ENCODE data around the gene XK. TPM values are rescaled to one million over a fixed set of nuclear protein-coding genes. Genes with fewer than 3 reads are reported as not detected.

XK gene
- total and polyA plus RNA-seq, 2 experiments from 2014 or later, result 1.2 to 3.5 TPM

DNA sequence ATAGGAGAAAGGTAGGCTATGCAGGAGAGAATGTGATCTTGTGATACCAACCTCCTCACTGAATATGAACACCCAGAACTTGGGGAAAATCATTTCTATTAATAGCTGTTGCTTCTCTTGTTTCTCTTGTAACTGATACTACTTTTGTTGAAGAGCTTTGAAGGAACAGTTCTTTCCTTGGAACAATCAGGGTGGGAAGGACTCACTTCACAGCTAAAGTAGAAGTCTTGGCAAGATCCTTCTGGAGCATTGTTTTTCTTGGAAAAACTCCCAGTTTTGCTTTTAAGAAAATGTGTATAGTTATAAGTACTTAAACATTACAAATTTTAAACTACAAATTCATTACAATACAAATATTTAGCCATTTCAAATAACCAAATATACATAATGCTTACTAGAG, 19.1 kb upstream of the XK start:
- DNase-seq (ENCODE audit: low spot score), result no peak
- Histone ChIP-seq H3K9me3 (ENCODE audit: low read depth) (no peaks in the 10 kb centered on the region), H3K27me3 (no peaks in the 10 kb centered on the region), H3K27ac (no peak overlapping the region), H3K4me3 (no peak overlapping the region), H3K79me2 (no peaks in the 10 kb centered on the region), H3K36me3 (replicated peaks; ENCODE audit: insufficient read depth, low read depth) (no peaks in the 10 kb centered on the region), H3K4me1 (ENCODE audit: insufficient read depth) (no peaks in the 10 kb centered on the region), H3K4me2 (no peak overlapping the region), H3K9me2 (replicated peaks; ENCODE audit: insufficient read depth) (no peaks in the 10 kb centered on the region), H2AFZ (no peak overlapping the region), H4K20me1 (ENCODE audit: insufficient read depth, poor library complexity, severe bottlenecking) (no peaks in the 10 kb centered on the region)
- TF ChIP-seq EZH2 (IDR thresholded peaks at IDR 0.05; ENCODE audit: borderline replicate concordance), result no peak
- TF ChIP-seq EZH2phosphoT487 (IDR thresholded peaks at IDR 0.05; ENCODE audit: low read depth, severe bottlenecking, unreplicated experiment), result no peak
- no peak for TF ChIP-seq CTCF (IDR thresholded peaks at IDR 0.05; ENCODE audit: poor library complexity)

GRCh38 chrX:37667141-37667540, 18.4 kb upstream of the XK start:
- H3K27ac ChIP-seq, result no peak overlapping the region
- no peak overlapping the region for H3K4me3 ChIP-seq
- DNase-seq (ENCODE audit: low spot score), result no peak
- 80% methylated on average over 6 of the region's 6 CpGs for WGBS (ENCODE audit: low lambda C conversion rate, missing lambda C conversion rate)
- TF ChIP-seq EZH2phosphoT487 (IDR thresholded peaks at IDR 0.05; ENCODE audit: low read depth, severe bottlenecking, unreplicated experiment) (no peak), EZH2 (IDR thresholded peaks at IDR 0.05; ENCODE audit: borderline replicate concordance) (no peak), CTCF (IDR thresholded peaks at IDR 0.05; ENCODE audit: poor library complexity) (no peak)
- H3K27me3 ChIP-seq, result no peaks in the 10 kb centered on the region
- H3K36me3 ChIP-seq (replicated peaks; ENCODE audit: insufficient read depth, low read depth), result no peaks in the 10 kb centered on the region
- H3K79me2 ChIP-seq, result no peaks in the 10 kb centered on the region
- no peaks in the 10 kb centered on the region for H3K4me1 ChIP-seq (ENCODE audit: insufficient read depth)
- H3K9me2 ChIP-seq (replicated peaks; ENCODE audit: insufficient read depth), result no peaks in the 10 kb centered on the region
- H2AFZ ChIP-seq, result no peak overlapping the region
- no peaks in the 10 kb centered on the region for H3K9me3 ChIP-seq (ENCODE audit: low read depth)
- no peak overlapping the region for H3K4me2 ChIP-seq
- no peaks in the 10 kb centered on the region for H4K20me1 ChIP-seq (ENCODE audit: insufficient read depth, poor library complexity, severe bottlenecking)

DNA sequence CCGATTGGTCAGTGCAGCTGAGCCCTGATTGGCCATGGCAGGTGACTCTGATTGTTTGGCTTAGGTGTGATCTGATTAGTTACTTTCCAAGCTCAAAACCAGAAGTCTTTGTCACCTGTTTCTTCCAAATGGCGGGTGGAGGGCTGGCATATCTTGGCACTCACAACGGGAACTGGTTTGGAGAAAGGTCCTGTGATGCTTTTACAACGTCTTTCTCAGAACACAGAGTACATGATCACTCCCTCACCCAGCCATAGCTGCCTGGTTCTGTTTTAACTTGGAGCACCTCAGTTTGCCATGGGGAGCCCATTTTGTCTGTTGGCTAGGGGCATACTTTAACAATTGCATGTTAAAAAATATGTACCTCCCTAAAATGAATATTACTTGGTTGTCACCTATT, 13.0 kb upstream of the XK start:
- Histone ChIP-seq H3K36me3 (replicated peaks; ENCODE audit: insufficient read depth, low read depth) (no peaks in the 10 kb centered on the region), H3K9me2 (replicated peaks; ENCODE audit: insufficient read depth) (no peaks in the 10 kb centered on the region), H3K4me1 (ENCODE audit: insufficient read depth) (no peaks in the 10 kb centered on the region), H3K4me2 (no peak overlapping the region), H3K4me3 (no peak overlapping the region), H2AFZ (no peak overlapping the region), H3K27ac (no peak overlapping the region), H3K9me3 (ENCODE audit: low read depth) (no peaks in the 10 kb centered on the region), H4K20me1 (ENCODE audit: insufficient read depth, poor library complexity, severe bottlenecking) (no peaks in the 10 kb centered on the region), H3K79me2 (no peaks in the 10 kb centered on the region), H3K27me3 (no peaks in the 10 kb centered on the region)
- WGBS (ENCODE audit: low lambda C conversion rate, missing lambda C conversion rate), result 69% methylated on average over 4 of the region's 4 CpGs
- TF ChIP-seq EZH2phosphoT487 (IDR thresholded peaks at IDR 0.05; ENCODE audit: low read depth, severe bottlenecking, unreplicated experiment), result no peak
- TF ChIP-seq EZH2 (IDR thresholded peaks at IDR 0.05; ENCODE audit: borderline replicate concordance), result no peak
- no peak for DNase-seq (ENCODE audit: low spot score)

DNA sequence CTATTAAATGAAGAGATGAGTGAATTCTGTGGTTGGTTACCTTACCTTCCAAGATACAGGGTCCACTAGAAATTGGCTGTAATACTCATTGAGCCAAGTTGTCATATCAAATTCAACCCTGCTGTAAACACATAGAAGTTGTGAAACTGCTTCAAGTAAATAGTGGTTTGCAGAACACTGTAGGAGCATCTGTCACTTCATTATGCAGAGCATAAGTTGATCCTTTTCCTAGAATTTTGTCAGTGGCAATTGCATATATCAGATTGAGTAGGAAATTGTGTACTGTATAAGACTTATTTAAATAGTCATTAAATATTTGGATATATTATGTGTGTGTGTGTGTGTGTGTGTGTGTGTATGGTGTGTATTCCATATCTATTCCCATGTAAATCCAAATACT, 8.8 kb upstream of the XK start:
- no peak overlapping the region for H3K4me2 ChIP-seq
- no peak overlapping the region for H2AFZ ChIP-seq
- no peaks in the 10 kb centered on the region for H3K79me2 ChIP-seq
- H3K27ac ChIP-seq, result no peak overlapping the region
- no peak for DNase-seq (ENCODE audit: low spot score)
- no peaks in the 10 kb centered on the region for H3K4me1 ChIP-seq (ENCODE audit: insufficient read depth)
- H3K27me3 ChIP-seq, result no peaks in the 10 kb centered on the region
- no peaks in the 10 kb centered on the region for H3K9me2 ChIP-seq (replicated peaks; ENCODE audit: insufficient read depth)
- no peaks in the 10 kb centered on the region for H4K20me1 ChIP-seq (ENCODE audit: insufficient read depth, poor library complexity, severe bottlenecking)
- no peaks in the 10 kb centered on the region for H3K9me3 ChIP-seq (ENCODE audit: low read depth)
- no peak overlapping the region for H3K4me3 ChIP-seq
- no peak for TF ChIP-seq EZH2phosphoT487 (IDR thresholded peaks at IDR 0.05; ENCODE audit: low read depth, severe bottlenecking, unreplicated experiment)
- TF ChIP-seq CTCF (IDR thresholded peaks at IDR 0.05; ENCODE audit: poor library complexity), result no peak
- no peak for TF ChIP-seq EZH2 (IDR thresholded peaks at IDR 0.05; ENCODE audit: borderline replicate concordance)
- no peaks in the 10 kb centered on the region for H3K36me3 ChIP-seq (replicated peaks; ENCODE audit: insufficient read depth, low read depth)

All from hepatocyte (in vitro differentiated cells).